ENCODE data around the gene RAB17.
"Not testable (repeated sequence)": the region's sequence is repeated elsewhere in the genome, so short reads cannot be mapped to it uniquely, and the experiment has no call there.

RAB17 gene

DNA sequence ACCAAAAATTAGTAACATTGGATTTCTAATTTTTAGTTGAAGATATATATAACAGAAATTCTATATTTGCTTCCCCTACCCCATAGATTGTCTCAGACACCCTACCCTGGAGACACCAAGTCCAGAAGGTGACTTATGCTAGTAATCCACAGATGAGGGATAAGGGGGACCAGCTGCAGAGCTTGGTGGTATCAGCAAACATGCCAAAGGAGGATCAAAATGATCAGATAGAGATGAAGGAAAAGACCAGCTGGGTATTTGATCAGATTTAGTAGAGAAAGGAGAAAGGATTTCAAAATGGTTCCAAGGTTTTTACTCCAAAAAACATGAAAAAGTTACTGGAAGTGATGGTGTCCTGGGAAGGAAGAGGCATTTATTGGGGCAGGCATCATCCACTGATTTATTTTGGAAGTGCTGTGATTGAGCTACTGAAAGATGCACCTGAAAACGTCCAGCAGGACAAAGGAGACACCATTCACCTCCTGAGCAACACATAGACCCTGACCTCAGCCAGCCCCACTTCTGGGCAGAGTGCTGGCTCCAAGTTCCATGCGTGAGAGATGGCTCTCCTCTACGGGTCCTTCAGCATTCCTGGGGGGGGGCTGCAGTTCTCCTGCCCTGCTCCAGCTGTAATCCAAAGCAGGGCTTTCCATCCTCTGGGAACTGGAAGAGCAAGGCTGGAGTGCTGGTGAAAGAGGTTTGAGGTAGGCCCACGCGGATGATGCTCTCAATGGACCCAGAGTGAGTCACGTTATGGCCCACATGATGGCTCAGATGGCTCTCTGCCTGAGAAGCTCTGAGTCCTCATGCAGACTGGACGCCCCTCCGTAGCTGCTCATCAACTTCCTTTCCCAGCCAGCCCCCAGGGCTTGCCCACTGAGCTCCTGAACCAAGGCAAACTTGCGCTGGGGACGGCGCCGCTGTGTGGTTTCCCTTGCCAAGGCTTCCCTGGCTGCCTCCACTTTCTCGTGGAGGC is 33.2 kb upstream of the RAB17 start:
- no peak for DNase-seq

- no peak for DNase-seq
Measured at GRCh38 chr2:237618449-237618848, 27.9 kb upstream of the RAB17 start.

- no peak for DNase-seq
Measured at GRCh38 chr2:237617587-237617982, 27.1 kb upstream of the RAB17 start.

- DNase-seq: no peak
Measured at GRCh38 chr2:237616734-237617586, 26.4 kb upstream of the RAB17 start.

GRCh38 chr2:237616373-237616733 is 25.8 kb upstream of the RAB17 start:
- no peak for DNase-seq

DNA sequence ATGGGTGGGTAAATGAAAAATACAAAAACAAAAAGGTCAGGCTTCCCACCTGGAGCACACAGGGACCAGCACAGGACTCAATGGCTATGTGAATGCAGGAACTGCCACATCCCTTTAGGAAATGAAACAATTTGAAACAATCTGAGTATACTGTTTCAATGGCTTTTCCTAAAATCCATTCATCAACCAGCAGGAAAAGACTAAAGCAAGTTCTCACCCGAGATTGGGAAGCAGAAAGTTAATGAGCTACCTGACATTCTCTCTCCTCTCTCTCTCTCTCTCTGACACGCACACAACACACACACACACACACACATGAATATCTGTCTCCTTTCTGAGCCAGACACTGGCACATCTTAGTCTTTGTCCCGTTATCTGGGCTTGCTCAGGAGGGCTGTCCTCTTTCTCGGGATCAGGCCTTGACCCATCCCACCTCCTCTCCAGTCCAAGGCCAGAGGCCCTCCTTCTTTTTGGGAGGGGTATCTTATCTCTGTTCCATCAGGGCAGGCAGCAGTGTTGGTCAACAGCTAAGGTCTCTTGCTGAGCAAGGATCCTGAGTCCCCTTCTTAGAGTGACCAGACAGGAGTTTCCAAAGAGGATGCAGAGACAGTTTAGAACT is 25.2 kb upstream of the RAB17 start:
- no peak for DNase-seq

DNA sequence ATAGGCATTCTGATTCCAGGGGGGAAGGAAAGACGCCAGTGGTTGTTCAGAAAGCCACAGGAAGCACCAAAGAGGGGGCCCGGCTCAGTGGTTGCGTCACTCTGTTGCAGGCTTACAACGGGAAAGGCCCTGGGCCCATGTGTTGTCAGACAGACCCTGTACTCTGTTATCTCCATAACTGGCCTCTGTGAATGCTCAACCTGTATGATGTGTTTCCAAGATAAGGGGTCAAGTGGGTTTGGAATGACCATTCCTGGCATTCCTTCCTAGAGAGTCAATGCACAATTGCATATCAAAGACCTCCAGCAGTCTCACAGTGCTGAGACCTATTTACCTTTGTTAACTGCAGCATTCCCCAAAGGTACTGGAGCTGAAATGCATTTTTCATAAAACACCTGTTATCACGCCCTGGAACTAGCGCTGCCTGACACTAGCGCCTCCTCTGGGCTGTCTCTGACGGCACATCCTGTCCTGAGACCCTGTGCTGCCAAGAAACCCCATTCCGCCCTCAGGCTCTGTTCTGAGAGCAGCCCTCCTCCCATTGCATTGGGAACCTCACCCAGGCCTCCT is 23.7 kb upstream of the RAB17 start:
- no peak for DNase-seq

GRCh38 chr2:237613679-237614078 is 23.1 kb upstream of the RAB17 start:
- no peak for DNase-seq

GRCh38 chr2:237612527-237613357 is 22.2 kb upstream of the RAB17 start:
- no peak for DNase-seq

GRCh38 chr2:237606522-237606921 is 16.0 kb upstream of the RAB17 start:
- DNase-seq: not testable (repeated sequence)

GRCh38 chr2:237604960-237605359 is 14.4 kb upstream of the RAB17 start:
- DNase-seq: no peak

GRCh38 chr2:237604391-237604790 is 13.9 kb upstream of the RAB17 start:
- DNase-seq: no peak

DNA sequence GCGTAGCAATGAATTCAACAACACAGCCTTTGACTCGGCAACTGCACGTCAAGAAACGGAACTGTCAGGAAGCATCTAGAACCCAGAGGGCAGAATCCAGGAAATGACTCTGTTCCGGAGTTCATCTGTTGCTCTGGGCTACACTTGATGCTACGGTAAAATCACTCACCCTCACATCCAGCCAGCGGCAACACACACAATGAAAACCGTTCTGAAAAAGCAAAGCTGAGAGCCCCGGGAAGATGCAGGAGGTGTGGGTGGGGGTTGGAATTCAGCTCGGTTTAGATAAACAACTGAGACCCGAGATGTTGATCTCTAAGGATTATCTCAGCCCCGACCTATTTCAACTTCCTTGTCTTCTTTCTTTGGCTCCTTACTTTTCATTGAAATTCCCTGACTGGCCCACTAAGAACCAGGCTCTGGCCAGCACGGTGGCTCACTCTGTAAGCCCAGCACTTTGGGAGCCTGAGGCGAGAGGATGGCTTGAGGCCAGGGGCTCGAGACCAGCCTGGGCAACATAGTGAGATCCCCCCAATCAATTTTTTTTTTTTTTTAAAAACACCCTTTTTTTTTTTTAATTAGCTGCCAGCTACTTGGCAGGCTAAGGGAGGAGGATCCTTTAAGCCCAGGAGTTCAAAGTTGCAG is 13.3 kb upstream of the RAB17 start:
- peak; percentile 62 for DNase-seq

GRCh38 chr2:237603049-237603717 is 12.6 kb upstream of the RAB17 start:
- DNase-seq: no peak

DNA sequence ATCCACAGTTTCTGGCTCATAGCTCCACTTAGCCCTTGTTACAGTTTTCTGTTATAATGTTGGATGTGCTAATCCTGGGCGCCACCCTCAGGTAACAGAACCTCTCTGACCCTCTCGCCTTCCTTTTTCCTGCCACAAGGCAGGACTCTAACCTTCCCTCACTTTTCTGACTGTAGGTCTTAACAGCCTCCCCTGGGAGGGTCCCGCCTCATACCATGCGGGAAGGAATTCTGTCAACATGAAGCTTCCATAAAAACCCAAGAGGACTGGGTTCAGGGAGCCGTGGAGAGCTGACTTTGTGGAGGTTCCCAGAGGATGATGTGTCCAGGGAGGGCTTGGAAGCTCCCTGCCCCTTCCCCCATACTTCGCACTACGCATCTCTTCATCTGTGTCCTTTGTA is 11.9 kb upstream of the RAB17 start:
- no peak for DNase-seq

DNA sequence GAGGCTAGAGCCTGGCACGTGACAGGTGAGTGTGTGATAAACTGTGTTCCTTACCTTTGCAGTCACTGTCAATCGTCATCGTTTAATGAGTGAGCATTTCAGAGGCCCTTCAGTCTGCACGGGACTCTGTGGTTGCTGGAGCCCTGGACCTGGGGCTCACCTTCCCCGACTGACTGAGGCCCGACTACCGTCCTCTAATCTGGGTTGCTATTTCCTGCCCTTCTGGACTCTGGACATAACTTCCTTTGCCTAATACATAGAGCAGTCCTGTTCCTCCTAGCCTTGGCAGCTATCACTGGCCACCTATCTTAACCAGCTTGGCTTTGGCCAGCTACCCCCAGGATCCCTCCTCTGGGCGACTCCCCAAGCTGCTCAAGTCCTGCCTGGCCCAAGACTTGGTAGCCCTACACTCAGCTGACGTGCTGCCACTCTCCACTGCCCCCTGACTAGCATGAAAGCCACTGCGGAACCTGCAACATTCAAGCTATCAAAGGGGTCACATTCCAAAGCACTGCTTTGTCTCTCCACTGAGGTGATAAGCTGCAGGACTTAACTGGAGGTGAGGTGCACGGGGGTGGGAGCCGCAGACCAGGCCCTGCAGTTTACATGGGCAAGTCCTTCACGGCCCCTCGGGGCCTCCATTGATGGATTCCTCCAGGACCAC is 11.1 kb upstream of the RAB17 start:
- no peak for DNase-seq

- no peak for DNase-seq
Measured at GRCh38 chr2:237600205-237600846, 9.8 kb upstream of the RAB17 start.

- no peak for DNase-seq
Measured at GRCh38 chr2:237599465-237600110, 9.1 kb upstream of the RAB17 start.

DNA sequence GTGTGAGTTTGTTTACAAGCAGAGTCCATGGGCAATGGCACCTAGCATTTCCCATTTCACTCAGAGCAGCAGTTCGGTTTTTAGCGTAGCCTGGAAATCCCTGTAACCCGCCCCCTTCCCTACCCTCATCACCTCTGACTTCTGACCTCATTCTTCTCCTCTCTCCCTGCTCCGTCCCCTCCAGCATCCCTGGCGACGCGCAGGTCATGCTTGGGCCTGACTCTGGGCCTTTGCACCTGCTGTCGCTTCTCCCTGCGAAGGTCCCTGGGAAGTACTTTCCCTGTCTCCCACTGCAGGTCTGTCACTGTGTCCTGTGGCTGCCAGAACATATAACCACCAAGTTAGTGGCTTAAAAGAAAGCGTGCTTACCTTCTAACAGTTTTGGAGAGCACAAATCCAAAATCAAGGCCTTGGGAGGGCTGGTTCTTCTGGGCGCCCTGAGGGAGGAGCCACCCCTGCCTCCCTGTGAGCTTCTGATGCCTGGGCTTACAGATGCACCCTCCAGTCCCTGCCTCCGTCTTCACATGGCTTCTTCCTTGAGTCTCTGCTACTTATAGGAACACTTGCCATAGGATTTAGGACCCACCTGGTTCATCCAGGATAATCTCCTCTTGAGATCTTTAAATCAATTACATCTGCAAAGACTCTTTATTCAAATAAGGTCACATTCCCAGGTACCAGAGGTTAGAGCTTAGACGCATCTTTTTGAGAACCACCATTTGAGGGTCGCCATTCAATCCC is 8.1 kb upstream of the RAB17 start:
- no peak for DNase-seq
